Amniotic stem cell (primary cell): Measurements from ENCODE around the gene TMEM208.

Source experiments
- DNase-seq: peaks from one replicate; lab custom pipeline; 2025; lab: John Stamatoyannopoulos, UW

TMEM208 gene

DNA sequence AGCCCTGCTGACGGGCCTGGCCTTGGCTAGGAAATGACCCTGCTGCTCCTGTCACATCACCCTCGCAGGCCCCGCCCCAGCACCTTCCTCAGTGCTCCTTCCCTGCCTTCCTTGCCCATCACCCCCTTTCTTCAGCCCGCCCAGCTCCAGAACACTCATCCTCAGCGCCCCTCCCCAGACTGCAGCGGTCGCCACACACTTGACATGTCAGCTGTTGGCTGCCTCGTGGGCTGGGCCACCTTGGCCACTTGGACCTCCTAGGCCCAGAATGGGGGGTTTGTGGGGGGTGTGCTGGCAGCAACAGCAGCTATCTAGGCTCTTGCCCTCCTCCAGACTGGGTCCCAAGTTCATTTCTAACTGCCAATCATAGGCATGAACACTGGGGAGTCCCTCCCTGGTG is 17.4 kb upstream of the TMEM208 start:
- no peak for DNase-seq

- DNase-seq, result no peak
Observed at GRCh38 chr16:67210069-67210937, 16.6 kb upstream of the TMEM208 start.

GRCh38 chr16:67211674-67212073 is 15.3 kb upstream of the TMEM208 start:
- DNase-seq, result no peak

GRCh38 chr16:67212766-67213165 is 14.2 kb upstream of the TMEM208 start:
- no peak for DNase-seq

DNA sequence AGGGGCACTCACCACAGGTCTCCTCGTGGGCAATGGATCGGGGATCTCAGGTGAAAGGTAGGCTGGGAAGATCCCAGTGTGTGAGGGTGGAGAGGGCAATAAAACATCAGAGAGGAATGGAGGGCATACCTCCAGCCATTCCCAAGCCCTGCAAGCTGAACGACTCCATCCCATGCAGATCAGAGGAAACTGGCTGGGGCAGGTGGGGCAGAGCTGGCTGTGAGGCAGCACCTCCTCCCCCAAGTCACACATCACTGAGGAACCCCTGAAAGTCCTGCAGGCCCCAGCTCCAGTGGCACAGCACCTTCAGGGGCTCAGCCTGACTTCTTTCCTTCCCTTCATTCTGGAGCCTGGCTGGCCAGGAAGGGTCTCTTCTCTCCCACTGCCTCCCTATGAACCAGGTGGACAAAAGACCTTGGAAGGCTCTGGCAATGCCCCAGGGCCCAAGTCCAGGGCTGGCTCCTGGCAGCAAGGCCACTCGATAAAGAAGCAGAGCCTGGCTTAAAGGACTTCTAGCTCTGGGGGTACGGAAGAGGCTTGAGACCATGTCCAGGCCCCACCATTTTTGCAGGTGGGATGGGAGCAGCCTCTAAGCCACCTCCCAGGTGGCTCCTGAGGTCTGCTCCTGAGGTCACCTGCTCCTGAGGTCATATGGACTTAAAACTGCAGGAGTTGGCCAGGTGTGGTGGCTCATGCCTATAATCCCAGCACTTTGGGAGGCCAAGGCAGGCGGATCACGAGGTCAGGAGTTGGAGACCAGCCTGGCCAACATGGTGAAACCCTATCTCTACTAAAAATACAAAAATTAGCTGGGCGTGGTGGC is 13.5 kb upstream of the TMEM208 start:
- DNase-seq, result no peak

- DNase-seq, result no peak
Observed at GRCh38 chr16:67215706-67216105, 11.2 kb upstream of the TMEM208 start.

GRCh38 chr16:67216612-67217490 is 10.1 kb upstream of the TMEM208 start:
- no peak for DNase-seq

GRCh38 chr16:67223992-67224391 is 2.9 kb upstream of the TMEM208 start:
- DNase-seq, result no peak

- no peak for DNase-seq
Observed at GRCh38 chr16:67226295-67226803, 581 bp upstream of the TMEM208 start.

- no peak for DNase-seq
Observed at GRCh38 chr16:67227567-67227921, 614 bp downstream of the TMEM208 start.

DNA sequence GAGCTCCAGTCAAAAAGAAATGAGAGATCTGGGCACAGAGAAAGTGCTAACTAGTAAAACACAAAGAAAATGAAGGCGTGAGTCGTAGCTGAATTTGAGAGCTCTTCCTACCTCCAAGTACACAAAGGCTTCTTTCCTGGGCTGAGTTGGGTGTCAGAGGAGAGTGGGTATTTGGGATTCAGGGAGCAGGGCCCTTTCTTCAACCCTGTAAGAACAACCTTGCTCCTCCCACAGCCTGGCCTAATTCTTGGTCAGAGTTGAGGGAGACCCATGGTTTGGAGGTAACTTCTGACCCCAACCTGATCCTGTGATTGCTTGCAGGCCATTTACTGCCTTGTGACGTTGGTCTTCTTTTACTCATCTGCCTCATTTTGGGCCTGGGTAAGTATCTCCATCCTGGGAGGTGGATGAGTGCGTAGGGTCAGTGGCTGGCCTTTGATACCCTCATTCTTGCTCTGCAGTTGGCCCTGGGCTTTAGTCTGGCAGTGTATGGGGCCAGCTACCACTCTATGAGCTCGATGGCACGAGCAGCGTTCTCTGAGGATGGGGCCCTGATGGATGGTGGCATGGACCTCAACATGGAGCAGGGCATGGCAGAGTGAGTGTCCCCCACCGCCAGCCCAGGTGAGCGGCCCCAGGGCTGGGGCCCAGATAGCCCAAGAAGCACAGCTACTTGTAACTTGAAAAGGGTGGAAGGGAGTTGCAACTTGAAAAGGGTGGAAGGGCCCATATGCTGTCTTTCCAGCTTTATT is 1.3 kb downstream of the TMEM208 start:
- DNase-seq, result no peak

DNA sequence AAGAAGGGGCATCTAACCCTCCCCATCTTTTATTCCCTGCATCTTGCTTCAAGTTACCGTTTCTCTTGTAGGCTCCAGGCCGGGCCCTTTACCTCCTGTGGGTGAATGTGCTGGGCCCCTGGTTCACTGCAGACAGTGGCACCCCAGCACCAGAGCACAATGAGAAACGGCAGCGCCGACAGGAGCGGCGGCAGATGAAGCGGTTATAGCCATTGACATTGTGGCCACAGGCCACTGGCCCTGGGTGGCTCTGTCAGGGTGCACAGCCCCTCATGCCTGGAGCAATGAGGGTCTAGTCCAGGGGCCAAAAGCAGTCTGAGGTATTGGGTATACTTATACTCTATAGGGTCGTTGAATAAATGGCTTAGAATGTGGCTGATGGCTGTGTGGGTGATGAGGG is 2.0 kb downstream of the TMEM208 start:
- DNase-seq, result no peak

- DNase-seq, result no peak
Observed at GRCh38 chr16:67229906-67230808, 3.2 kb downstream of the TMEM208 start.

GRCh38 chr16:67230809-67231660 is 4.1 kb downstream of the TMEM208 start:
- no peak for DNase-seq

DNA sequence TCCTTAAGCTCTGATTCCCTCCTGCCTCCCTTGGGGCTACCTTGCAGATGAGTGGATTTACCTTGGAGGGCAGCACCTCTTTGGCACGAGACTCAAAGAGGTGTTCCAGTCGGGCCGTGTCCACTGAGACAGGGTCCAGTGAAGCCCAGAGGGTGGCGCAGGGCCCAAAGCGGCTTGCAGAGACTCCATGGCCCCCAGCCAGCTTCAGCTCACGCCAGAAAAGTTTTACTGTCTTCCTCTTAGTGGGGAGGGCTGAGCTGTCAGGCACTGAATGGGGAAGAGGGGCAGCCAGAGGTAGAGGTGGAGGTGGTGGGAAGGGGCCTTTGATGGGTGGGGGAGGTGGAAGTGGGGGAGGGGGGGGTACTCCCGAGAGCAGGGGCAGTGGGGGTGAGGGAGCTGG is 6.7 kb downstream of the TMEM208 start:
- DNase-seq, result no peak

GRCh38 chr16:67234180-67234597 is 7.3 kb downstream of the TMEM208 start:
- DNase-seq, result no peak

GRCh38 chr16:67235816-67236562 is 9.1 kb downstream of the TMEM208 start:
- DNase-seq, result no peak

- no peak for DNase-seq
Observed at GRCh38 chr16:67236563-67237395, 9.8 kb downstream of the TMEM208 start.
